ENCODE results near the gene STXBP5. TPM values are rescaled to one million over a fixed set of nuclear protein-coding genes. Genes with fewer than 3 reads are reported as not detected.
A peak's percentile ranks its signal among the peaks of the same experiment; 100 is the strongest.

The STXBP5 gene
- total RNA-seq, 1 donor from 2014 or later, result 34.8 TPM

- TF ChIP-seq CTCF (IDR thresholded peaks at IDR 0.05), result no peak
- Mint-ChIP-seq H3K36me3 (ENCODE audit: unreplicated experiment) (no peaks in the 10 kb centered on the region), H3K9me3 (ENCODE audit: unreplicated experiment) (no peaks in the 10 kb centered on the region), H3K27ac (ENCODE audit: unreplicated experiment) (no peak overlapping the region), H3K4me3 (ENCODE audit: unreplicated experiment) (no peak overlapping the region), H3K27me3 (ENCODE audit: unreplicated experiment) (no peaks in the 10 kb centered on the region), H3K4me1 (ENCODE audit: unreplicated experiment) (peaks cover 9% of the 10 kb centered on the region)
- DNase-seq (ENCODE audit: extremely low spot score, unreplicated experiment), result no peak
Observed at GRCh38 chr6:147200711-147201110, 3.5 kb upstream of the STXBP5 start.

GRCh38 chr6:147201885-147202515, 2.2 kb upstream of the STXBP5 start:
- no peak for DNase-seq (ENCODE audit: extremely low spot score, unreplicated experiment)

GRCh38 chr6:147202516-147203310, 1.5 kb upstream of the STXBP5 start:
- peak; percentile 91 for DNase-seq (ENCODE audit: extremely low spot score, unreplicated experiment)
- Mint-ChIP-seq H3K4me3 (ENCODE audit: unreplicated experiment) (peak overlapping the region; percentile 96), H3K27me3 (ENCODE audit: unreplicated experiment) (no peaks in the 10 kb centered on the region)

More at GRCh38 chr6:147201885-147202515, 2.2 kb upstream of the STXBP5 start:
- no peaks in the 10 kb centered on the region for H3K27me3 Mint-ChIP-seq (ENCODE audit: unreplicated experiment)
- H3K36me3 Mint-ChIP-seq (ENCODE audit: unreplicated experiment), result no peaks in the 10 kb centered on the region
- peak overlapping the region; percentile 97 for H3K27ac Mint-ChIP-seq (ENCODE audit: unreplicated experiment)
- TF ChIP-seq CTCF (IDR thresholded peaks at IDR 0.05), result peak; percentile 17
- H3K9me3 Mint-ChIP-seq (ENCODE audit: unreplicated experiment), result no peaks in the 10 kb centered on the region
- H3K4me3 Mint-ChIP-seq (ENCODE audit: unreplicated experiment), result peak overlapping the region; percentile 96
- peaks cover 21% of the 10 kb centered on the region for H3K4me1 Mint-ChIP-seq (ENCODE audit: unreplicated experiment)

GRCh38 chr6:147203311-147204059, 732 bp upstream of the STXBP5 start:
- Mint-ChIP-seq H3K36me3 (ENCODE audit: unreplicated experiment) (no peaks in the 10 kb centered on the region), H3K9me3 (ENCODE audit: unreplicated experiment) (no peaks in the 10 kb centered on the region), H3K27ac (ENCODE audit: unreplicated experiment) (peak overlapping the region; percentile 97), H3K27me3 (ENCODE audit: unreplicated experiment) (no peaks in the 10 kb centered on the region), H3K4me1 (ENCODE audit: unreplicated experiment) (peaks cover 36% of the 10 kb centered on the region), H3K4me3 (ENCODE audit: unreplicated experiment) (peak overlapping the region; percentile 96)
- peak; percentile 92 for DNase-seq (ENCODE audit: extremely low spot score, unreplicated experiment)
- no peak for TF ChIP-seq CTCF (IDR thresholded peaks at IDR 0.05)

More at GRCh38 chr6:147202516-147203310, 1.5 kb upstream of the STXBP5 start:
- TF ChIP-seq CTCF (IDR thresholded peaks at IDR 0.05), result no peak
- H3K36me3 Mint-ChIP-seq (ENCODE audit: unreplicated experiment), result no peaks in the 10 kb centered on the region
- no peaks in the 10 kb centered on the region for H3K9me3 Mint-ChIP-seq (ENCODE audit: unreplicated experiment)
- peaks cover 28% of the 10 kb centered on the region for H3K4me1 Mint-ChIP-seq (ENCODE audit: unreplicated experiment)
- peak overlapping the region; percentile 97 for H3K27ac Mint-ChIP-seq (ENCODE audit: unreplicated experiment)

Data from osteocyte (in vitro differentiated cells).